Uterus (tissue), 2 donors: ENCODE measurements around the gene OR1K1.

Experiments used
- CTCF ChIP-seq, 4 experiments: fragments of 200-600 bp in 2 of 4; fragments of 450-650 bp in 2 of 4; sonication (generic) in 2 of 4; IDR thresholded peaks; one replicate each; pipeline ENCODE4 v1.5.1; 2016 to 2019; ENCODE audit warnings: antibody characterized with exemption in 4 of 4, mild to moderate bottlenecking in 2 of 4, moderate library complexity in 1 of 4
- POLR2A ChIP-seq, 2 donors: fragments of 450-650 bp; IDR thresholded peaks; one replicate each; pipeline ENCODE4 v1.6.1; 2016; ENCODE audit warnings: antibody characterized with exemption in 2 of 2, mild to moderate bottlenecking in 1 of 2, moderate library complexity in 1 of 2

GRCh38 chr9:122816163-122816867 is 16.4 kb downstream of the OR1K1 start:
- no peak for TF ChIP-seq CTCF (IDR thresholded peaks at IDR 0.05)
- no peak for TF ChIP-seq POLR2A (IDR thresholded peaks at IDR 0.05)
